Sigmoid colon (tissue), 4 donors: Measurements from ENCODE around the gene MAP4K4.

Source experiments
- EP300 ChIP-seq, 4 donors: sonication (generic); formaldehyde crosslinking; IDR thresholded peaks; one replicate each; pipeline ENCODE4 v1.6.1; 2017; ENCODE audit warnings: antibody characterized with exemption in 4 of 4
- POLR2A ChIP-seq, 2 donors: fragments of 450-650 bp; IDR thresholded peaks; one replicate each; pipeline ENCODE4 v1.6.1; 2016; ENCODE audit warnings: antibody characterized with exemption in 2 of 2, mild to moderate bottlenecking in 2 of 2, moderate library complexity in 2 of 2
- POLR2AphosphoS5 ChIP-seq, 4 donors: sonication (generic); formaldehyde crosslinking; IDR thresholded peaks; one replicate each; pipeline ENCODE4 v1.6.1; 2017; ENCODE audit warnings: antibody characterized with exemption in 4 of 4
- TF ChIP-seq, protein P1 (sequence below), 4 experiments: fragments of 450-650 bp in 3 of 4; fragments of 200-600 bp in 1 of 4; IDR thresholded peaks; one replicate each; pipeline ENCODE4 v1.5.1; 2016 to 2019; ENCODE audit warnings: antibody characterized with exemption in 4 of 4, mild to moderate bottlenecking in 3 of 4, moderate library complexity in 2 of 4

DNA sequence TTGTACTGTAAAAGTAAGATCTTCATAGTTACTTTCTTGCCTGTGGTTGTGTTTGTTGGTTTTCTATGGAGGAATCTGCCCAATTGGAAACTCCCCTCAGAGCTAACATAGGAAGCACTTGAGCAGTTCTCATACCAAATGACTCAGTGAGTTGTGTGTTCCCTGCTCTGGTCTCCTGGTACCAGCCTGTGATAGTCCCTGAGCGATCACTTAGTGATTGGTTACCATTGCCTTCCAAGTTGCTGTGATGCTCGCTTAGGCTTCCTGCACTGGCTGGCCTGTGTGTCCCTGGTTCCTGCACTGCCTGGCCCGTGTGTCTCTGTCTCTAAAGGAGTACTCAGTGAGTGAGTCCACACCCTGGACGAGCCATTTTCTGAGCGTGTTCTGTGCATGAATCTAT lies 133.0 kb downstream of the MAP4K4 start:
- TF ChIP-seq, protein P1, sequence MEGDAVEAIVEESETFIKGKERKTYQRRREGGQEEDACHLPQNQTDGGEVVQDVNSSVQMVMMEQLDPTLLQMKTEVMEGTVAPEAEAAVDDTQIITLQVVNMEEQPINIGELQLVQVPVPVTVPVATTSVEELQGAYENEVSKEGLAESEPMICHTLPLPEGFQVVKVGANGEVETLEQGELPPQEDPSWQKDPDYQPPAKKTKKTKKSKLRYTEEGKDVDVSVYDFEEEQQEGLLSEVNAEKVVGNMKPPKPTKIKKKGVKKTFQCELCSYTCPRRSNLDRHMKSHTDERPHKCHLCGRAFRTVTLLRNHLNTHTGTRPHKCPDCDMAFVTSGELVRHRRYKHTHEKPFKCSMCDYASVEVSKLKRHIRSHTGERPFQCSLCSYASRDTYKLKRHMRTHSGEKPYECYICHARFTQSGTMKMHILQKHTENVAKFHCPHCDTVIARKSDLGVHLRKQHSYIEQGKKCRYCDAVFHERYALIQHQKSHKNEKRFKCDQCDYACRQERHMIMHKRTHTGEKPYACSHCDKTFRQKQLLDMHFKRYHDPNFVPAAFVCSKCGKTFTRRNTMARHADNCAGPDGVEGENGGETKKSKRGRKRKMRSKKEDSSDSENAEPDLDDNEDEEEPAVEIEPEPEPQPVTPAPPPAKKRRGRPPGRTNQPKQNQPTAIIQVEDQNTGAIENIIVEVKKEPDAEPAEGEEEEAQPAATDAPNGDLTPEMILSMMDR (IDR thresholded peaks at IDR 0.05), result no peak
- no peak for TF ChIP-seq EP300 (IDR thresholded peaks at IDR 0.05)
- TF ChIP-seq POLR2A (IDR thresholded peaks at IDR 0.05), result no peak
- no peak for TF ChIP-seq POLR2AphosphoS5 (IDR thresholded peaks at IDR 0.05)
